Fibroblast of lung (primary cell): ENCODE data around the gene TCERG1L.

Experiments used
- CTCF ChIP-seq, 2 donors: IDR thresholded peaks in 1 of 2; conservative IDR thresholded peaks in 1 of 2; 1 replicate in 1 of 2; 2 replicates in 1 of 2; pipeline ENCODE4 v1.5.1; 2011 to 2012; ENCODE audit warnings: low read length in 2 of 2, control low read depth in 1 of 2, inconsistent platforms in 1 of 2, low read depth in 1 of 2, mild to moderate bottlenecking in 1 of 2
- EZH2 ChIP-seq: IDR thresholded peaks from 2 replicates; pipeline ENCODE4 v1.5.1; 2012; ENCODE audit warnings: low read length, control low read depth, mild to moderate bottlenecking; ENCODE audit errors: missing control alignments

- TF ChIP-seq EZH2, result no peak
- no peak for TF ChIP-seq CTCF (conservative IDR thresholded peaks at IDR 0.05 in 1 of 2, IDR thresholded peaks at IDR 0.05 in 1 of 2; ENCODE audit: low read depth in 1 of 2, low read length in 2 of 2)
Observed at GRCh38 chr10:131111471-131112080, 199.9 kb downstream of the TCERG1L start.
